ENCODE measurements around the gene ZFYVE28.

Gene ZFYVE28

DNA sequence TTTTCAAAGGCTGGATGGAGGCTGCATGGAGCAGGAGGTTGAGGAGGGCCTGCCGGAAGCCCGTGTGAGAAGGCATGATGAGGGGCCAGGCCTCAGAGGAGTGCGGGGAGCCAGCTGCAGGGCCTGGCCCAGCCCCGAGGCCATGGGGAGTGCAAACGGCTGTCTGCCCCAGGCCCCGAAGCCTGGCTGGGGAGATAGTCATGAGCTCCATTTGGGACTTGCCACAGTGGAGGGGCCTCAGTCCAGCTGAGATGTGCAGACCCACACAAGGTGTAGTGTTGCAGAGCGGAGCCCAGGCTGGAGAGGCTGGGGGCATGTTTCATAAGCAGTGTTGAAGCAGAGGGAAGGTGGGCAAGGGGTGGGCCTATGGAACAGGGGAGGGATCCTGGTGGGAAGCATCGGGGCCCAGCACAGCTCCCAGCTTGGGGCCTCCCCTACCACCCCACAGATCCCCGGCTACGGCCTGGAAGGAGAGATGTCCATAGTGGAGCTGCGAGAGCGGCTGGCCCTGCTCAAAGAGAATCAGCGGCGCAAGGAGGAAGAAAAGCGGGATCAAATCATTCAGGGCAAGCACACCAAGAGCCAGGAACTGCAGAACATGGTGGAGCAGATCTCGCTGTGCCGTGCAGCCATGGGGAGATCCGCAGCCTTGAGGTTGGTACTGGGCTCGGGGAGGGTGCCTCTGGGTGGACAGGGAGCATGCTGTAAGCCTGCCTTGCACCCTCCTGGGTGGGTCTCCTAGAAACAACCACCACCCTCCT, 41.3 kb upstream of the ZFYVE28 start:
- ChIA-PET CTCF (interaction anchor here (1.1 to 2.1 kb wide), 3 partner anchors 9 to 18 kb away, joined by 4 to 6 read pairs (median 5); partner anchors contain the start of gene RNF4), POLR2A (interaction anchor here (0.6 kb wide), 1 partner anchor 93 kb away, joined by 4 read pairs; no protein-coding TSS in a partner anchor)
- TF ChIP-seq, protein P1, sequence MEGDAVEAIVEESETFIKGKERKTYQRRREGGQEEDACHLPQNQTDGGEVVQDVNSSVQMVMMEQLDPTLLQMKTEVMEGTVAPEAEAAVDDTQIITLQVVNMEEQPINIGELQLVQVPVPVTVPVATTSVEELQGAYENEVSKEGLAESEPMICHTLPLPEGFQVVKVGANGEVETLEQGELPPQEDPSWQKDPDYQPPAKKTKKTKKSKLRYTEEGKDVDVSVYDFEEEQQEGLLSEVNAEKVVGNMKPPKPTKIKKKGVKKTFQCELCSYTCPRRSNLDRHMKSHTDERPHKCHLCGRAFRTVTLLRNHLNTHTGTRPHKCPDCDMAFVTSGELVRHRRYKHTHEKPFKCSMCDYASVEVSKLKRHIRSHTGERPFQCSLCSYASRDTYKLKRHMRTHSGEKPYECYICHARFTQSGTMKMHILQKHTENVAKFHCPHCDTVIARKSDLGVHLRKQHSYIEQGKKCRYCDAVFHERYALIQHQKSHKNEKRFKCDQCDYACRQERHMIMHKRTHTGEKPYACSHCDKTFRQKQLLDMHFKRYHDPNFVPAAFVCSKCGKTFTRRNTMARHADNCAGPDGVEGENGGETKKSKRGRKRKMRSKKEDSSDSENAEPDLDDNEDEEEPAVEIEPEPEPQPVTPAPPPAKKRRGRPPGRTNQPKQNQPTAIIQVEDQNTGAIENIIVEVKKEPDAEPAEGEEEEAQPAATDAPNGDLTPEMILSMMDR (IDR thresholded peaks at IDR 0.05; ENCODE audit: control extremely low read depth, extremely low read depth, low read depth, missing control alignments), result no peak
- no peak for DNase-seq (ENCODE audit: extremely low spot score)

DNA sequence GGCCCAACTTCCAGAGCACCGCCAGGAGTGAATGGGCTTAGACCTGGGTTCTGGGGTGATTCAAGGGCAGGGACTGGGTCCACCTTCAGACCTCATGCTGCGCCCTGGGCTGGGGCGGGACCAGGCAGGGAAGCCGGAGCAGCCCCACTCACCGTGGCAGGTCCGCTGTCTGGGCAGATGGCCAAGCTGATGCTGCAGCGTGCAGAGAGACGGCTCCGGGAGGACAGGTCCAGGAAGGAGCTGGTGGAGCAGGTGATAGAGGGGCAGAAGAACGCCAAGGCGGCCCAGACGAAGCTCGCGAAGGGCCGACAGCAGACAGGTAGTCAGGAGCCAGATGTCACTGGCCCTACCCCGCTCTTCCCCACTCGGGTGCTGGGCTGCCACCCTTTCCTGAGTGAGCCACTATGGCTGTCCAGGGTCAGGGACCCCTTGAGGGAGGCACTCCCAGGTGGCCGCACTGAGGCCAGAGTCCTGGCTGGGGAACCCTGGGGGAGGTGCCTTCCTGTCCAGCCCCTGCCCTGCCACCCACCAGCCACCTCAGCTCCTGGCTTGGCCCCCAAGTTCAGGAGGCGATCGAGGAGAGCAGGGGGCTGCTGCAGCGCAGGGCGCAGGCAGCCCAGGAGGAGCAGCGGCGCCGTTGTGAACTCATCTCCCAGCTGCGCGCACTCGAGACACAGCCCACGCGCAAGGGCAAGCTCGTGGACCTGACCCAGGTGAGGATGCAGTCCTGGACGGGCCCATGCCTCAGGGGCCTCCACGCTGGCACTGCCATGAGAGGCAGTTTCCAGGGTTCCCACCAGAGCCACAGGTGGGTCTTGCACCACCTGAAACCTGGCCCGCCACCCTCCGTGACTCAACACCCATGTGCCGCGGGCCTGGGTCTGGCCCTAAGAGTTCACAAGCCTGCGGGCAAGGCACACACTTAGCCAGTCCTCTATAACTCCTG, 40.4 kb upstream of the ZFYVE28 start:
- DNase-seq (ENCODE audit: extremely low spot score), result no peak
- ChIA-PET POLR2A (no interaction called here), CTCF (interaction anchor here (1.0 to 1.1 kb wide), 2 partner anchors 15 to 17 kb away, joined by 3 to 6 read pairs; no protein-coding TSS in a partner anchor)
- TF ChIP-seq, protein P1 (IDR thresholded peaks at IDR 0.05; ENCODE audit: control extremely low read depth, extremely low read depth, low read depth, missing control alignments), result no peak

DNA sequence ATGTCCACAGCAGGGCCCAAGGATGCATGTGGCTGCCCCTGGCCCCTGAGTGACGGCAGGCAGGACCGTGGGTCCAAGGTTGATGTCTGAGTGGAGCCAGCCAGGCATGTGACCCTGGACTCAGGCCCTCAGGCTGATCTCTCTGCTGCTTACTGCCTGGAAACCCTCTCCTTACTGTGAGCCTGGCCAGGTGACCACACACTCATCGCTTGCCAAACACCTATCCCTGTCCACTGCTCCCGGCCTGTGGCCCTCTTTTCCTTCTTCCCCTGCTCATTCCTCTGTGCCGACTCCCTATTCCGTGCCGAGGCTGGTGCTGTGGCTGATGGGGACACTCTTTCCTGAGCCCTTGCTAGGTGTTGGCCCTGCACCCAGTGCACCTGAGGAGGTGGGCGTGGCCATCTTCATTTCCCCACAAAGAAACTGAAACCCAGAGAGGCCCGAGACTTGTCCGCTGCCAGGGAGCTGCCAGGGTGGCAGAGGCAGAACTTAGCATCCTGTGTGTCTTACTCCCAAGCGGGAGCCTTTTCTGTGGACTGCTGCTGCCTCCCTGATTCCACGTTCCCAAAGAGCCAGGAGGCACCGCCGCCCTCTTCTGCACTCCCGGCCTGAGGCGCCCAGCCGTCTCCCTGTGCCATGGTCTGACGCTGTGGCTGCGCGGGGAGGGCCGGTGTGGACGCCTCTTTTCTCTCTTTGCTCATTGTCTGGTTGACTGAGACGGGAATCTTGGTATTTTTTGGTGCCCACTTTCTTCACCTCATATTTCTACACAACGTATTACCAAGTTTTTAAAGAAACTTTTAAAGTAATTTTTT, 39.2 kb upstream of the ZFYVE28 start:
- DNase-seq (ENCODE audit: extremely low spot score), result no peak
- TF ChIP-seq, protein P1 (IDR thresholded peaks at IDR 0.05; ENCODE audit: control extremely low read depth, extremely low read depth, low read depth, missing control alignments), result no peak
- CTCF ChIA-PET, result interaction anchor here (1.1 to 1.2 kb wide), 2 partner anchors 10 to 237 kb away, joined by 3 read pairs; no protein-coding TSS in a partner anchor
- POLR2A ChIA-PET, result no interaction called here

DNA sequence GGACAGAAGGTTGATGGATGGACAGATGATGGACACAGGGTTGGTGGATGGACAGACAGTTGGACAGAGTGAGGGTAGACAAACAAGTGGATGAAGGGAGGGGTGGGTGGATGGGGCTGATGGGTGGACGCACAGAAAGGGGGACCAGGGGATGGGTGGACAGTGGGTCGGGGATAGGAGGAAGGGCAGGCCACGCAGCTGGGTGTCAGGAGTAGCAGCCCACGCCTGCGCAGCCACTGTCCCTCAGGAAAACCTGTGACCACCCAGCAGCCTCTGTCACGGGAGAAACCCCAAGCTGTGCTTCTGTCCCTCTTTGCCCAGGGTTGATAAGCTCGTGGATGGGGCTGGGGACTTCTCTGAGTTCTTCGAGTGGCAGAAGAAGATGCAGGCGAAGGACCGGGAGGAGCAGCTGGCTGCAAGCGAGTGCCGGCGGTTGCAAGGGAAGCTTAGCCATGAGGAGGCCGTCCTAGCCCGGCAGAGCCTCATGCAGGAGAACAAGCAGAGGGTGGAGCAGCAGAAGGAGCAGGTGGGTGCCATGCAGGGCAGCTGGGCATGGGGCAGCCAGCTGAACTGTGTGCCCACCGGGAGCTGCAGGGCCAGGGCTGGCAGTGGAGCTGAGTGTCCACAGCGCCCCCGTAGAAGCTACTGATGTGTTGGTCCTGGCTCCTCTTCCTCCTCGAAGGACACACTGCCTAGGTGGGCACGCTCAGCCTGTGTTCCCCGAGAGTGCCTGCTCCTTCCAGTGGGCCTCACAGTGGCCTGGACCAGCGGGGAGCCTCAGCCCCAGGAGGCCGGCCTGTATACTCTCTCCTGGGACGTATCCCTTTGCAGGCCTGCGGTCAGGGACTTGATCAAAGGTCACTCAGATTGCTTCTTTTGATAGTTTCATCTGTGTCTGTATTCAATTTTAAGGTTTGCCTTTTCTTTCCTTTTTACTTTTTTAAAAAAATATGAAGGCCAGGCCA, 33.7 kb upstream of the ZFYVE28 start:
- DNase-seq (ENCODE audit: extremely low spot score), result no peak
- TF ChIP-seq, protein P1 (IDR thresholded peaks at IDR 0.05; ENCODE audit: control extremely low read depth, extremely low read depth, low read depth, missing control alignments), result no peak
- POLR2A ChIA-PET, result no interaction called here
- CTCF ChIA-PET, result interaction anchor here (0.9 to 2.6 kb wide), 5 partner anchors 10 to 234 kb away, joined by 3 to 16 read pairs (median 5); no protein-coding TSS in a partner anchor

DNA sequence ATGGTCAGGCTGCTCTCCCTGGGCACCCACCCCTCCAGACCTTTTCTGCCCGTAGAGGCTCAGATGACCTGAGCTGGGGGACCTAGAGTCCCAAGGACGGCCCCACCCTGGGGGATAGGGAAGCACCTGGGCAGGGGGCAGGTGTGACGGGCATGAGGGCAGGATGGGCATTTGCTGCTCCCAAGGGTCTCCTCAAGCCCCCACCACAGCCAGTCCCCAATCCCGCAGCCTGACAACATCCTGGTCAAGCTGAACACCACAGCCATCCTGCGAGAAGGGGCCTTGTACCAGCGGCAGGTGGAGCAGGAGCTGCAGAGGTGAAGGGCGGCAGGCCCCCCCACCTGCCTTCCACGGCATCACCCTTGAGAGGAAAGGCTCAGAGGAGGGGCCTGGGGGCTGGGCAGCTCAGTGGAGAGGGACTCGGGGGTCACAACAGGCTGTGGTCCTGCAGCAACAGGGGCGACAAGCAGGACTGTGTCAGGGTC, 32.6 kb upstream of the ZFYVE28 start:
- POLR2A ChIA-PET, result no interaction called here
- no peak for DNase-seq (ENCODE audit: extremely low spot score)
- TF ChIP-seq, protein P1 (IDR thresholded peaks at IDR 0.05; ENCODE audit: control extremely low read depth, extremely low read depth, low read depth, missing control alignments), result no peak
- CTCF ChIA-PET, result interaction anchor here (1.0 to 2.6 kb wide), 4 partner anchors 10 to 233 kb away, joined by 3 to 16 read pairs (median 5); no protein-coding TSS in a partner anchor
